Endothelial cell of umbilical vein (primary cell): ENCODE data around the gene STK16. TPM values are rescaled to one million over a fixed set of nuclear protein-coding genes. Genes with fewer than 3 reads are reported as not detected.

Experiments
- BruUV-seq: library from RNA; stranded (reverse); fragments of 400-500 nt; replicated peaks from 2 replicates; lab custom pipeline; 2021; lab: Mats Ljungman, UMichigan
- CTCF ChIA-PET: fragments of 300-600, 350-600 bp; sonication (Branson Sonifier 250); formaldehyde crosslinking; loops from one replicate; lab custom pipeline; 2021; ENCODE audit warnings: antibody characterized with exemption, inconsistent platforms; lab: Charles Lee
- POLR2A ChIA-PET: fragments of 300-600, 350-600 bp; sonication (Branson Sonifier 250); formaldehyde crosslinking; loops from one replicate; lab custom pipeline; 2021; ENCODE audit warnings: antibody characterized with exemption, inconsistent platforms; lab: Charles Lee
- DNase-seq: peaks from one replicate; pipeline ENCODE4 v3.0.0-alpha.2; 2011; ENCODE audit warnings: low read depth, low spot score
- FAIRE-seq: peaks from 2 replicates; lab custom pipeline; 2011; peaks lifted over from hg19 to GRCh38; lab: Jason Lieb, UNC
- H2AFZ ChIP-seq: 2 replicates; pipeline ENCODE4 v1.6.0; 2012; ENCODE audit warnings: low read depth, low read length, control low read depth, inconsistent platforms
- H3K27ac ChIP-seq: 2 replicates; pipeline ENCODE4 v1.5.1; 2011; ENCODE audit warnings: low read depth, mild to moderate bottlenecking, control low read depth, low read length, moderate library complexity; ENCODE audit not compliant: insufficient read depth
- H3K27me3 ChIP-seq, 2 experiments: 2 replicates each; pipeline versions ENCODE4 v1.6.0 to v1.6.1; 2011; ENCODE audit warnings: low read length in 2 of 2, mixed read lengths in 1 of 2; ENCODE audit not compliant: control insufficient read depth in 2 of 2, insufficient read depth in 2 of 2
- H3K36me3 ChIP-seq, 2 experiments: 2 replicates in 1 of 2; 3 replicates in 1 of 2; pipeline ENCODE4 v1.5.1; 2011; ENCODE audit warnings: low read length in 2 of 2, mild to moderate bottlenecking in 1 of 2, moderate library complexity in 1 of 2; ENCODE audit not compliant: control insufficient read depth in 2 of 2, insufficient read depth in 2 of 2; ENCODE audit errors: extremely low read depth in 1 of 2
- H3K4me1 ChIP-seq: 3 replicates; pipeline ENCODE4 v1.5.1; 2011; ENCODE audit warnings: mild to moderate bottlenecking, low read length; ENCODE audit not compliant: control insufficient read depth, insufficient read depth; ENCODE audit errors: extremely low read depth
- H3K4me2 ChIP-seq: 2 replicates; pipeline ENCODE4 v1.6.1; 2011; ENCODE audit warnings: low read length, control low read depth, mixed read lengths; ENCODE audit not compliant: insufficient read depth
- H3K4me3 ChIP-seq, 3 experiments: fragments of 200-600 bp in 1 of 3; sonication (generic), shearing (Covaris generic) in 1 of 3; replicated peaks in 1 of 3; 2 replicates each; pipeline ENCODE4 v1.5.1; 2011 to 2016; ENCODE audit warnings: control low read depth in 3 of 3, low read length in 3 of 3, mild to moderate bottlenecking in 2 of 3, inconsistent platforms in 1 of 3, low read depth in 1 of 3, moderate library complexity in 1 of 3; ENCODE audit not compliant: insufficient read depth in 1 of 3
- H3K79me2 ChIP-seq: 2 replicates; pipeline ENCODE4 v1.6.0; 2012; ENCODE audit warnings: low read length, inconsistent platforms; ENCODE audit not compliant: control insufficient read depth, insufficient read depth
- H3K9ac ChIP-seq: replicated peaks from 2 replicates; pipeline ENCODE3; 2011; ENCODE audit warnings: low read length, control low read depth; ENCODE audit not compliant: insufficient read depth; ENCODE audit errors: extremely low read depth
- H3K9me1 ChIP-seq: replicated peaks from 3 replicates; pipeline ENCODE4 v1.6.0; 2011; ENCODE audit warnings: mild to moderate bottlenecking, low read length; ENCODE audit not compliant: control insufficient read depth, insufficient read depth; ENCODE audit errors: extremely low read depth
- H3K9me3 ChIP-seq: replicated peaks from 2 replicates; pipeline ENCODE4 v1.5.1; 2012; ENCODE audit warnings: low read length, inconsistent platforms; ENCODE audit not compliant: control insufficient read depth, insufficient read depth
- H4K20me1 ChIP-seq: replicated peaks from 2 replicates; pipeline ENCODE3; 2011; ENCODE audit warnings: mild to moderate bottlenecking, low read length; ENCODE audit not compliant: control insufficient read depth, insufficient read depth; ENCODE audit errors: extremely low read depth
- EZH2 ChIP-seq: IDR thresholded peaks from 2 replicates; pipeline ENCODE4 v1.6.1; 2012; ENCODE audit warnings: borderline replicate concordance, low read depth, mild to moderate bottlenecking, moderate library complexity, low read length, inconsistent platforms; ENCODE audit not compliant: severe bottlenecking
- POLR2AphosphoS5 ChIP-seq: IDR thresholded peaks from 2 replicates; pipeline ENCODE4 v1.6.1; 2012; ENCODE audit warnings: low read depth, mild to moderate bottlenecking, control low read depth, low read length, moderate library complexity; ENCODE audit not compliant: insufficient read depth
- dilution Hi-C: fragments of 300-500 bp; cut with MboI; formaldehyde crosslinking; loops from one replicate; pipeline ENCODE4 v1.15.0; 2019; ENCODE audit warnings: low sequenced_read_pairs; ENCODE audit not compliant: extremely low pct_ligation_motif_present
- intact Hi-C: fragments of 100-400 bp; cut with micrococcal nuclease; formaldehyde crosslinking; loops from one replicate; pipeline ENCODE4 v1.10.0; 2022
- polyA plus RNA-seq, 4 experiments: library from polyadenylated mRNA; depleted of rRNA in 3 of 4; stranded (reverse) in 3 of 4; unstranded in 1 of 4; fragments of >200 nt; gene quantifications; 2 replicates each; pipeline versions ENCODE4 v1.2.1 to v1.2.3, GENCODE V29; 2011 to 2012; ENCODE audit warnings: missing spikeins in 1 of 4
- total RNA-seq: library from RNA; stranded (reverse); gene quantifications from 2 replicates; pipeline ENCODE4 v1.2.3, GENCODE V29; 2021
- TF ChIP-seq, protein P1 (sequence below), 2 donors: IDR thresholded peaks; 1 replicate in 1 of 2; 2 replicates in 1 of 2; pipeline ENCODE4 v1.5.1; 2011; ENCODE audit warnings: low read length in 2 of 2, mild to moderate bottlenecking in 2 of 2, moderate library complexity in 2 of 2, control low read depth in 1 of 2, inconsistent platforms in 1 of 2, low read depth in 1 of 2; ENCODE audit not compliant: insufficient read depth in 1 of 2; ENCODE audit errors: extremely low read depth in 1 of 2

The STK16 gene
- total and polyA plus RNA-seq, 2 donors (not counting 3 experiments of a cell fraction or from before 2014, with no cell fraction given): 18.8 to 63.2 TPM

DNA sequence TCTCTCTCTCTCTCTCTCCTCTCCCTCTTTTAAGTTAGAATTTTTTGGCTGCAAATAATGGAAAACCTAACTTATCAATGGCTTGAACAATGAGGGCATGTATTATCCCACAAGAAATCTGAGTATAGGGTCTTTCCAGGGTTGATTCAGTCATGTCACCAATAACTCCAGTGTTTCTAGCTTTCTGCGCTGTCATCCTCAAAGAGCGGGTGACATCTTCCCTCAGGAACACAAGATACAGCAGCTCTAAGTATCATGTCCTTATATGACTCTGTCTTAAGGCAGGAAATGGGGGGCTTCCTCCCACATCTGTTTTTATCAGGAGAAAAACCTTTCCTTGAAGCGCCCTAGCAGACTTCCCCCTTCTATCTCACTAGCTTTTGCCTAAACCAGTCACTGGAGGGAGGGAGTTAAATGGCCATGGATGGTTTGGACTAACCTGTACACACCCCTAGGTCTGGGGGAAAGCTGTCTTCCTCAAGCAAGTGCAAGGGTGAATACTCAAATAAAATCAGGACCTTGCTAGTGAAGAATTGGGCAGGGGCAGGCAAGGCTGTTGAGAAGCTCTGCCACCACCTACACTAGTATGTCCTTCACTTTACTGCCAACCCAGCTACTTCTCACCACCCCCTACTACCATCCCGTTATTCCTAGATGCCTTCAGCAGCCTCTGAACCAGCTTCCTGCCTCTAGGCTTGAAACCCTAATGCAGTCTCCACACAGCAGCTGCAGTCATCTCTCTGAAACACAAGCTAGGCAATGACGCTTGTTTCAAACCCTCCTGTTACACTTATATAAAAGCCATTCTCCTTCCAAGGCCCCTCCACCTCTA, 16.0 kb downstream of the STK16 start:
- H3K27me3 ChIP-seq: peaks cover 18 to 19% of the 10 kb centered on the region in 2 experiments
- intact Hi-C loops: no loop called here
- H3K4me3 ChIP-seq: no peak overlapping the region
- H3K4me1 ChIP-seq: no peaks in the 10 kb centered on the region
- H3K9me3 ChIP-seq: no peaks in the 10 kb centered on the region
- ChIA-PET POLR2A (no interaction called here), CTCF (interaction anchor here (0.5 to 2.3 kb wide), 5 partner anchors 12 to 157 kb away, joined by 3 to 12 read pairs (median 4); no protein-coding TSS in a partner anchor)
- H3K4me2 ChIP-seq: no peak overlapping the region
- H3K9ac ChIP-seq: no peak overlapping the region
- no peaks in the 10 kb centered on the region for H4K20me1 ChIP-seq
- H2AFZ ChIP-seq: no peak overlapping the region
- H3K9me1 ChIP-seq: no peaks in the 10 kb centered on the region
- TF ChIP-seq POLR2AphosphoS5 (no peak), EZH2 (no peak)
- no TSS peak for BruUV-seq
- no peak overlapping the region for H3K27ac ChIP-seq
- no peak for FAIRE-seq
- dilution Hi-C loops: no loop called here
- no peaks in the 10 kb centered on the region for H3K79me2 ChIP-seq
- DNase-seq: no peak
- H3K36me3 ChIP-seq: no peaks in the 10 kb centered on the region

DNA sequence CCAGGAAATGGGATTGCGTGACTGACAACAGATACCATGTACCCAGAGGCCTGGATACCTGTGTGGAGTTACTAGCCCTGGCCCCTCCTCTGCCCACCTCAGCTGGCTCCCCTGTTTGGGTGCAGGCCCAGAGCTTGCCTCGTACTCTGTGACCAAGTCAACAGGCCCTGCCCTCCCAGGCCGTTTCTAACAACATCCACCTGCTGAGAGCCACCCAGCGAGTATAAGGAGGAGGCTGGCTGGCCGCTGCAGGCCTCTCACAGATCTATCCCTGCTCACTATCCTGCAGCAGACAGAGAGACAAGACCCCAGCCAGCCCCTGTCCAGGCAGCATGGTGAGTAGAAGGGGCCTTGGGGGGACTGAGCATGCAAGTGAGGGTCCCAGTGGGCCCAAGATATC, 21.0 kb downstream of the STK16 start:
- Histone ChIP-seq H3K27me3 (peaks cover 13 to 14% of the 10 kb centered on the region in 2 experiments), H2AFZ (no peak overlapping the region), H3K79me2 (no peaks in the 10 kb centered on the region), H3K9ac (no peak overlapping the region), H3K4me2 (no peak overlapping the region), H3K4me3 (no peak overlapping the region), H3K4me1 (no peaks in the 10 kb centered on the region), H3K9me1 (no peaks in the 10 kb centered on the region), H4K20me1 (no peaks in the 10 kb centered on the region), H3K9me3 (no peaks in the 10 kb centered on the region), H3K27ac (no peak overlapping the region), H3K36me3 (no peaks in the 10 kb centered on the region)
- ChIA-PET POLR2A (no interaction called here), CTCF (interaction anchor here (1.5 to 2.8 kb wide), 2 partner anchors 12 to 29 kb away, joined by 5 to 8 read pairs; no protein-coding TSS in a partner anchor)
- dilution Hi-C loops (no loop called here), intact Hi-C loops (no loop called here)
- FAIRE-seq (no peak), DNase-seq (no peak)
- TF ChIP-seq, protein P1, sequence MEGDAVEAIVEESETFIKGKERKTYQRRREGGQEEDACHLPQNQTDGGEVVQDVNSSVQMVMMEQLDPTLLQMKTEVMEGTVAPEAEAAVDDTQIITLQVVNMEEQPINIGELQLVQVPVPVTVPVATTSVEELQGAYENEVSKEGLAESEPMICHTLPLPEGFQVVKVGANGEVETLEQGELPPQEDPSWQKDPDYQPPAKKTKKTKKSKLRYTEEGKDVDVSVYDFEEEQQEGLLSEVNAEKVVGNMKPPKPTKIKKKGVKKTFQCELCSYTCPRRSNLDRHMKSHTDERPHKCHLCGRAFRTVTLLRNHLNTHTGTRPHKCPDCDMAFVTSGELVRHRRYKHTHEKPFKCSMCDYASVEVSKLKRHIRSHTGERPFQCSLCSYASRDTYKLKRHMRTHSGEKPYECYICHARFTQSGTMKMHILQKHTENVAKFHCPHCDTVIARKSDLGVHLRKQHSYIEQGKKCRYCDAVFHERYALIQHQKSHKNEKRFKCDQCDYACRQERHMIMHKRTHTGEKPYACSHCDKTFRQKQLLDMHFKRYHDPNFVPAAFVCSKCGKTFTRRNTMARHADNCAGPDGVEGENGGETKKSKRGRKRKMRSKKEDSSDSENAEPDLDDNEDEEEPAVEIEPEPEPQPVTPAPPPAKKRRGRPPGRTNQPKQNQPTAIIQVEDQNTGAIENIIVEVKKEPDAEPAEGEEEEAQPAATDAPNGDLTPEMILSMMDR (IDR thresholded peaks at IDR 0.05; ENCODE audit: extremely low read depth in 1 of 2, insufficient read depth in 1 of 2, low read depth in 1 of 2, low read length in 2 of 2): no peak
- no TSS peak for BruUV-seq
